NCI-H510A treated with DMSO at 0.1 percent for 48 hours (cell line): ENCODE measurements around the gene PIGU.
A peak's percentile ranks its signal among the peaks of the same experiment; 100 is the strongest.
"Not testable (repeated sequence)": the region's sequence is repeated elsewhere in the genome, so short reads cannot be mapped to it uniquely, and the experiment has no call there.

Source experiments
- DNase-seq: peaks from one replicate; lab custom pipeline; 2025; lab: John Stamatoyannopoulos, UW

The PIGU gene

DNA sequence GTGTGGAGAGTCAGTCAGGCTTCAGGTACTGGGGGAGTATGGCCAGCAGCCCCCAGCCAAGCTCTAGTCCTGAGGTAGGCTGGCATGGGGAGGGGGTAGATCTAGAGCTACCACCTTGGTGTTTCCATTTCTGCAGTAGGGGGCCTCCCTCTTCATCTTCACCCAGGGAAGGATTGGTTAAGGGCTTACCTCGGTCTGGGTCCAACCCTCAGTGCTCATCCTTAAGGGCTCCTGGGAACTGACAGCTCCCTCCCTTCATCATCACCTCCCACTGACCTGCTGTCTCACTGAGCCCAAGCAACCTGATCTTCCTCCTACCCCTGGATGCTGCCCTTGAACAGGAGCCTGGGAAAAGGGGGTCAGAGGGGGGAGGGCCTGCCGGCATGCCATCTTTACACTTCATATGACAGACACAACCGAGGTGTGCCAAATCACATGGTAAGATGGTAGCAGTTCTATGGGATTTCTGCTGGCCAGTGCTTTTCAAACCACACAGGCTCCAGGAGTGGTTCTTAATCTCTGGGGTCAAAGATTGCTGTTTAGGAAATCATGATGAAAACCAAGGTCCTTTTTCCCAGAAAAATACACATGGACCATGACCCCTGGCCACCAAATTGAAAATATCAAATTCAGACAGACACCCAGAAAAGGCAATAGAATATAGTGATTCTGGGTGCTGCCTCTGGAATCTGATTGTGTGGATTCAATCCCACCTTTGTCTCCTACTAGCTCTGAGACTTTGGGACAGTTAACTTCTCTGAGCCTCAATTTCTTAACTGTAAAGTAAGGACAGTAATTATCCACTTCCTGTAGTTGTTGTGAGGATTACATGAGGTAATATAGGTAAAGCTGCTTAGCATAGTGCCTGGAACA lies 30.3 kb upstream of the PIGU start:
- DNase-seq = no peak

DNA sequence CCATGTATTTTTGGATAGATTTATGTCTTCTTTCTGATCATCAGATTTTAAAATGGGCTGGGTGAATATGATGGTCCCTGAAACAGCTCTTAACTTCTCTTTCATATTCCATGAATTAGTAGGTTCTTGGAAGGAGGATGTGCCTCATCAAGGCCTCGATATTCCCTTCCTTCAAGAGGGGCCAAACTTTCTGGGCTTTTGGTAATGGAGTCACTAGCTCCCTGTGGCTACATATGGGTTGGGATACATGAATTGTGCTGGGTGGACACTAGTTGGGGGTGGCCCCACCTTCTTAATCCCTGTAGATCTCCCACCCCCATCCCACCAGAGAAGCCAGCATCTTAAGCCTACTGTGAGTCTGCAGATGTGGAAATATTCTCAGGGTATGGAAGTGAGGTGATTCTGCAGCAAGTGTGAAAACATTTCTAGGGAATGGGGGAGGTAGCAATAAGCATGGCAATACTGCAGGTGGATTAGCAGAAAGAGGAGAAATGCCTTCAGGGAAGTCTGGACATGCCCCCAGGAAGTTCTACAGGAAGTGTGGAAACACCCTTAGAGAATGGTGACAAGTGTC lies 29.5 kb upstream of the PIGU start:
- no peak for DNase-seq

DNA sequence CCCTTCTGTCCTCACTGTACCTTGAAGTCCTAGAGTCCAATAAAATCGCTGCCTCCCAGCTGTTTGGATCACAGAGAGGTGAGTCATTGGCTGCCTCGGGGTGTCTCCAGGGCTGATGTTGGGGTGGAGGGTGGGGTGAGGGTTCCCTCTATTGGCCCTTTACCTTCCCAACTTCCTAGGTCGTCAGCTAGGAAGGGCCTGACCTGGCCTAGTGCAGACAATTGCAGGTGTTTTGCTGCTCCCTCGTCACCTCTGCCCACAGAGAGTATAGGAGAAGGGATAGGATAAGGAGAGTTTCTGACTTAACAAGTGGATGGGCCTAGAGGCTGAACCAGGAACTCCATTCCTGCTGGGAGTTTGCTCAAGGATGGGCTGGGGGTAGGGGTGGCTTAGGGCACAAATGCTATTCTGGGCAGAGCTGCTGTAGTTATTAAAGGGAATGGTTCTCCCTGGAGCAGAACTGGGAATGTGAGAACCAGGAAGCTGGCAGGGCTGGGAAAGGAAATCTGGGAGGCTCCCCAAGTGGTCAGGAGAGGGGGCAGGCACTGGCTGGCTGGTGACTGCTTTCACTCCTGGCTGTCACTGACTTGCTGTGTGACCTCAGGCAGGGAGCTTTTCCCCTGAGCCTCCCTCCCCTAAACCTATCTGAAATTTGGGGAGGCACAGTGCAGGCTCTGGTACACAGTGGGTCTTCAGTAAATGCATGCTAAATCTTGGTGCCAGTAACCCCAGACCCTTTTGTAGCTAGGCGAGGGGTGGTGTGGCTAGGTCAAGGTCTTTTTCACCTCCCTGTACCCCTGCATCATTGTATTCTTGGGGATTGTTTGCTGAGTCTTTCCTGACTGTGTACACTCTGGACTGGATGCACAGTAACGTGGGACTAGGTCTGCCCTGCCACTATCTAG lies 28.8 kb upstream of the PIGU start:
- DNase-seq = no peak

DNA sequence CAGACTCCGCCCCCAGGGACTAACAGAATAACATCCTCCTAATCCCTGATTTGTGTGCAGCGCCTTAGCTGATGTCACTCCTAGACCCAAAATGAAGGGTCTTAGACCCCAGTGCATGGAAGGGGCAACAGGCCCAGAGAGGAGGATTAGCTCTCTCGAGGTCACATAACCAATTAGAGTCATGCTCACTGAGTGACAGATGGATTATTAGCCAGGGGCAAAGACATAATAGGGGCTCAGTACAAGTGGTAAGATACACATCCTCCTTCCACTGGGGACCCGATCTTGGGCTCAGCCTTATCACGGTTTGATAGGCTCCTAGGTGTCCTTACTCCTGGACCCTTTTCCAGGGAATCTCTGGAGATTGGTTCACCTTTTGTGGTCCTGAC lies 28.1 kb upstream of the PIGU start:
- DNase-seq = no peak

DNA sequence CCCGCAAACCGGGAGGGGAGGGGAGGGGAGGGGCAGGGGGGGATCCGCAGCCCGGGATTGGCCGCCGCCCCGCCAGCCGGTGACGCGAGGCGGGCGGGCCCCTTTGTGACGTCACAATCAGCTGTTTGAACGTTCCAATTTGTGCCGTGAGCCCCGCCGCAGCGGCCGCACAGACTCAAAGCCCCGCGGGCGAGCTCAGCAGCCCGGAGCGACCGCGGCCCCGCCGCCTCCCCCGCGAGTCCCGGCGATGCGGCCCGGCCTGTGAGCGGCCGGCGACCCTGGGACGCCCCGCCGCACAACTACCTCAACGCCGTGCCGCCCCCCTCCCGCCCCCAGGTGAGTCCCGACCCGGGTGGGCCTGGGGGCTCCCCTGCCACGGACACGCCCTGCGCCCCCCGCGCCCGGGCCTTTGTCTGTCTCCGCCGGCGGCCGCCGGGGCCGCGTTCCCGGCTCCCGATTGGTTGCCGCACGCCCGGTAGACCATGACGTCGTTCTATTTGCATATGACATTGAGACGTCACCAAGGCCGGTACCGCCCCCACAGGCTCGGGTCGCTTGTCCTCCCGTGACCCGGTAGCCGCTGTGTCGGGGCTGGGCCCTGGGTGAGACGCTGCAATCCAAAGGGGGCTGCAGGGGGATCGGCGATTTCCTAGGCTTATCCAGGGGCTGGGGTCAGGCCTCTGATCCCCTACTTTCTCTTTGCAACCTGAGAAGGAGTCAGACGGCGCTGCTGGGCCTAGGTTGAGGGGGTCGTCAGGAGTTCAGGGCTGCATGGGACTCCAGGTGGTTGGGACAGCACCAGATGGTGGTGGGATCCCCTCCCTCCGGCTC lies 27.5 kb upstream of the PIGU start, which contains the start of gene TP53INP2:
TSS of gene TP53INP2 (plus strand) at position 168 of the 831 bp plus-strand sequence. CDS start 4,396 bp downstream, outside the sequence.
- peak; percentile 84 for DNase-seq

GRCh38 chr20:34703424-34704176 lies 26.7 kb upstream of the PIGU start:
- peak; percentile 47 for DNase-seq

DNA sequence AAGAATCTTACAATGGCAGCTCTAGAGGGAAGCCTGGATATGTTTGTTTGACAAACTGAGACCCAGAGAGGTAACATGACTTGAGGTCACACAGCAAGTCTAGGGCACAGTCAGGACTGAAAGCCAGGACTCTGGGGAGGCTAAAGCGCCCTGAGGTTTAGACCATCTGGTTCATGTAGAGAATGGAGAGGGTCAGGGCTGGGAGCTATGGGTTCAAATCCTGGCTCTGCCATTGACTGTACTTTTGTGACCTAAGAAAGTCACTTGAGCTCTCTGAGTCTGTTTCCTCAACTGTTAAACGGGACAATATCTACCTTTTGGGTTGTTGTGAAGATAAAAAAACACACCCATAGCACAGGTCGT lies 26.1 kb upstream of the PIGU start:
- no peak for DNase-seq

- DNase-seq = no peak
These were observed 24.7 kb upstream of the PIGU start for GRCh38 chr20:34701405-34702085.

GRCh38 chr20:34693414-34693813 lies 16.5 kb upstream of the PIGU start:
- no peak for DNase-seq

- DNase-seq = no peak
These were observed 14.9 kb upstream of the PIGU start for GRCh38 chr20:34691838-34692237.

DNA sequence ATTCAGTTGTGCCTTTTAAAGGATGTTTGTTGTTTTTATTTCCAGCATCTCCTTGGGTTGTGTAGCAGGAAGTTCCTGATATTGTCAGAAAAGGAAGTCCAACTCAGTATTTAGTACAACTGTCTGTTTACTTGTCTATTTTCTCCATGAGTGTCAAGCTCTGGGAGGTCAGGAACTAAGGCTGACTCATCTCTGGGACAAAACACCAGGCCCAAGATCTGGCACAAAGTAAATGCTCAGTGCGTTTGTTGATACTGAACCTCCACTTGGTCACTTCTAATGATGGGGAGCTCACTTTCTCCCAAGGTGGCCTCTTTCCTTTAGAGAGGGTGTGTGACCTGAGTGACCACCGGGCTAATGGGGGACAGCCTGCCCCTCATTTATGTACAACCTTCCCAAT lies 12.6 kb upstream of the PIGU start:
- DNase-seq = no peak

- DNase-seq = no peak
These were observed 6.8 kb upstream of the PIGU start for GRCh38 chr20:34683667-34684066.

- DNase-seq = no peak
These were observed 3.8 kb upstream of the PIGU start for GRCh38 chr20:34680586-34681175.

DNA sequence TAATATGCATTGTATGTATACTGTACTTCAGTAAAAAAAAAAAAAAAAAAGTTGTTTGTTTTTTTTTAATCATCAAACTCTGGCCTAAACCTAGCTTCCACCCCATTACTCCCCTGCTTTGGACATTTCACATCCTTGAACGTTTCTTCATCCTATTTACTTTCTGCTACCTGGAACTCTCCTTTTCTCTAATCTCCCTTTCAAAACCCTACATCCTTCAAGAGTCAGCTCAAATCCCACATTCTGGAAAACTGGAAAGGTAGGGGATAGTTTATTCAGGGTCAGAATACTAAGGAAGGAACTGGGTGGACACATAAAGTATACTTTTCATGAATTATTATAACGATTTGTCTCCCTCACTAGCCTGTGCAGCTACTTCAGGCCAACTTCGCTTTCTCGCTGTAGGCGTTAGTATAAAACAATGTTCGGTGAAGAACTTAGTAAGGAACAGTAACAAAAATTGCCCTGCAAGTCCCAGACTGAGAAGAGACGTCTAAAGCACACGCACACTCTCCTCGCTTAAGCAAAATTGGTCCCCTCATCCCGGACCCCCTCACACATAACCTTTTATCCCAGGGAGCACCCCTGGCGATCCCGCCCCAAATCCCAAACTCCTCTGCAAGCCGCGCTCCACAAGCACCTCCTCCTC lies 775 bp downstream of the PIGU start:
- peak; percentile 68 for DNase-seq

DNA sequence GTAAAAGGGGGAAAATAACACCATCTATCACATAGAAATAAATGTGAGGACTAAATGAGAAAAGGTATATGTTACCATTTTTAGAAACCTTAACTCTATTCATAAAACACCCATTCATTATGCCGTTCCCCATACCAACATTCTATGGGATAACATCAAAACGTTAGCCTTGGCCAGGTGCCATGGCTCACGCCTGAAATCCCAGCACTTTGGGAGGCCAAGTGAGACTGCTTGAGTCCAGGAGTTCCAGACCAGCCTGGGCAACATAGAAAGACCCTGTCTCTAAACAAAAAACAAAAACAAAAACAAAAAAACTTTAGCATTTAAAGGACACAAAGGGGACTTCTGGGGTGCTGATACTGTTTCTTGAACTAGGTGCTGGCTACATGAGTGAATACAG lies 1.3 kb downstream of the PIGU start:
- DNase-seq = no peak

- DNase-seq = no peak
These were observed 3.5 kb downstream of the PIGU start for GRCh38 chr20:34673412-34673811.

DNA sequence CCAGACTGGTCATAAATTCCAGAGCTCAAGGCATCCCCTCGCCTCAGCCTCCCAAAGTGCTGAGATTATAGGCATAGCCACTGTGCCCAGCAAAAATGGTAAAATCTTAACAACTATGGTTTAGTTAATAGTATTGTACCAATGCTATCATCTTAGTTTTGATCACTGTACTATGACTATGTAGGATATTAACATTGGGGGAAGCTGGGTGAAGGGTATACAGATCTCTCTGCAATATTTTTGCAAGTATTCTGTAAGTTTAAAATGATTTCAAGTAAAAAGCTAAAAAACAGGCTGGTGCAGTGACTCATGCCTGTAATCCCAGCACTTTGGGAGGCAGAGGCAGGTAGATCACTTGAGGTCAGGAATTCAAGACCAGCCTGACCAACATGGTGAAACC lies 7.8 kb downstream of the PIGU start:
- no peak for DNase-seq

DNA sequence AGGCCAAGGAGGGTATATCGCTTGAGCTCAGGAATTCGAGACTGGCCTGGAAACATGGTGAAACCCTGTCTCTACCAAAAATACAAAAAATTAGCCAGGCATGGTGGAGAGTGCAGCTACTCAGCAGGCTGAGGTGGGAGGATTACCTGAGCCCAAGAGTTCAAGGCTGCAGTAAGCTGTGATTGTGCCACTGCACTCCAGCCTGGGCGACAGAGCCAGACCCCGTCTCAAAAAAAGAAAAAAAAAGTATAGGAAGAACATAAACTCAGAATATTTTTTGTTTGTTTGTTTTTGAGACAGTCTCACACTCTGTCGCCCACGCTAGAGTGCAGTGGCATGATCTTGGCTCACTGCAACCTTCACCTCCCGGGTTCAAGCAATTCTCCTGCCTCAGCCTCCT lies 12.1 kb downstream of the PIGU start:
- DNase-seq = not testable (repeated sequence)

- no peak for DNase-seq
These were observed 13.5 kb downstream of the PIGU start for GRCh38 chr20:34663213-34663943.
